LNCAP (cell line): Measurements from ENCODE around the gene PPME1.

Source experiments
- CTCF ChIP-seq: fragments of 450-650 bp; IDR thresholded peaks from 2 replicates; pipeline ENCODE4 v1.5.1; 2017; ENCODE audit warnings: mild to moderate bottlenecking

Gene PPME1

GRCh38 chr11:74212533-74212932 lies 41.4 kb downstream of the PPME1 start:
- TF ChIP-seq CTCF: no peak

DNA sequence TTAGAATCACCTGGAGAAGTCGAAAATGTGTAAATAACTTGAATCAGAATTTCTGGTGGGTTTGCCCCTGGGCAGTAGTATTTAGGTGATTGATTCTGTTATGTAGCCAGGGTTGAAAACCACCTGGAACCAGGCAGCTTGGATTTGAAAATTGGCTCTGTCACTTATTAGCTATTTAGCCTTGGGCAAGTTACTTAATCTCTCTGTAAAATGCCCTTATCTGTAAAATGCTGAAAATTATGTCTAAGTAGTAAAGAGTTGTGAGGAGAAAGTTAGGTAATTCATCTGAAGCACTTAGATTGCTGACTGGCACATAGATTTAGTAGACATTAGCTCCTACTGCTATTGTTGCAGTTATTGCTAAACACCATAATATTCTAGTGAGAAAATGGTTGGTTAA lies 49.3 kb downstream of the PPME1 start:
- no peak for TF ChIP-seq CTCF

DNA sequence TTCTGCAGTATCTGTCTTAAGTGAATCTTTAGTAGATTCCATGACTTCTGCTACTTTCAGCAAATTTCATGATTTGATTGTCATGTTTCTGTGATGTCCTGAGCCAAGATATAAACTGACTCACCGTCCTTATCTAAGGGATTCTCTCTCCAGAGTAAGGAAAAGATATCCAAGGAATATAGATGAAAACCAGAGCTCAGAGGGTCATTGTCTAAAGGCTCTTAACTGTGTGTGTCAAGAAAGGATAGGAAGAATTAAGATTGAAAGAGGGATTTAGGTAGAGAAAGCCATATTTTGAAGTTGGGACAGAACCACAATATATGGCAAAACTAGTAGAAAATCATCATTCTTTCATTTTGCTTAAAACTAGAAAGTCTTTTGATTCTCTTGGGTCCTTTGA lies 50.7 kb downstream of the PPME1 start:
- TF ChIP-seq CTCF: no peak

DNA sequence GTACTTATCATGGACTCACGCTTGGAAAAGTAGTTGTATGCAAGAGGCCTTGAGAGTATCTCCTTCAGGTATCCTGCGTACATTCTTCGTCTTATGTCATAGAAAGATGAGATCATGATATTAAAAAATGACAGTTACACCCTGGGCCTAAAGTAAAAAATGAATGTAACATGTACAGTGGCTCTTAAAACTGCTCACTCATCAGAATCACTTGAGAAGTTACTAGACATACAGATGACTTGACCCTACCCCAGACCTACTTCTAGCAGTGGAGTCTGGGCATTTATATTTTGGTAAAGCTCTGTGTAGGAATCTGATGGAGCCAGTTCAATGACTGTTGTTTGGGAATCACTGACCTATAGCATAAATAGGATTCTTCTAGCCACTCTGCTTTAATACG lies 54.5 kb downstream of the PPME1 start:
- no peak for TF ChIP-seq CTCF

DNA sequence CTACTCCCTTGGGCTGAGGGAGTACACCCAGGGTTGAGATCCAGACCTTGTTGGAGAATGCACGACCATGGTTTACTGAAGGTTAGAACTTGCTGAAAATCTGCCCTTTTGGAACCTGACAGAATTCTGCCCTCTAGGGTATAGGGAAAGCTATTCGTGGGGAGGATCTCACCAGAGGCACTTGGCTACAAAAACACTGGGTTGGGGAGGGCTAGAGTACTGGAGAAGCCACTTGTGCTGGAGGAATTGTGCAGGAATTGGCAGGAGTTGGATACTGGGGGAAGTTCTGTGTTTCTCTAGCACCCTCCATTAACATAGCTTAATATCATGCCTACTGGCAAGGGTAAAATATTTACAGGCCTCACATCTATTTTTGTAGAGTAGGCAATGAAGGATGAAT lies 55.8 kb downstream of the PPME1 start:
- TF ChIP-seq CTCF: no peak

DNA sequence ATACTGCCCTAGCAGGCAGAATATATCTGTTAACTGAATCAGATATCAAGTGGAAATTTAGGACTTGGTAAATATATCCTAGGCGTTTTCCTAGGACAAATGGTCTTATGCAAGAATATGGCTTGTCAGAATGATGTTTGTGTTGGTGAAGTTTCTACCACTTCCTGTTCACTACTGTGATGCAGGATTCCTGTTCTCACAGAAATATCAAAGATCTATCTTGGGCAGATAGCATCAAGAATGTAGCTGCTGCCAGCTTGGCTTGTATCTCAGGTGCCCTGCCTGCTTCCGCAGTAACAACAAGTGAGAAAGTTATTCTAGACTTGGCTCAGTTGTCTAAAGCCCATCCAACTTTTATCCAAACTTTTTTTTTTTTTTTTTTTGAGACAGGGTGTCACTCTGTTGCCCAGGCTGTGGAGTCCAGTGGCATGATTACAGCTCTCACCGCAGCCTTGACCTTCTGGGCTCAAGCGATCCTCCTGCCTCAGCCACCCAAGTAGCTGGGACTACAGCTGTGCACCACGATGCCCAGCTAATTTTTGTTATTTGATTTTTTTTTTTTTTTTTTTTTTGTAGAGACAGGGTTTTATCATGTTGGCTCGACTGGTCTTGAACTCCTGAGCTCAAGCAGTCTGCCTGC lies 61.3 kb downstream of the PPME1 start:
- no peak for TF ChIP-seq CTCF

DNA sequence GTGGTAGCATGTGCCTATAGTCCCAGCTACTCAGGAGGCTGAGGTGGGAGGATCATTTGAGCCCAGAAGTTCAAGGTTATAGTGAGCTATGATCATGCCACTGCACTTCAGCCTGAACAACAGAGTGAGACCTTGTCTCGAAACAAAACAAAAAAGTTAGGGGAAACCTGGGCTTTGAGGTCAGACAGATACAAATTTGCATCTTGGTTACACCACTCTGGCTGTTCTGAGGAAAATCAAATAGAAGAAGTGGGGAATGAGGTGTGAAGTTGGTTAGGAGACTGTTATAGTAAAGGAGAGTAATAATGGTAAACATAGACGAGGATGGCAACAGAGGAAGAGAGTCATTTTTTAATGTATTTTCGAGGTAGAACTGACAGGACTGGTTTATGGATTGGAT lies 62.6 kb downstream of the PPME1 start:
- no peak for TF ChIP-seq CTCF

- no peak for TF ChIP-seq CTCF
Measured at GRCh38 chr11:74235121-74235520, 64.0 kb downstream of the PPME1 start.
